ENCODE data around the gene RHOT2. TPM values are rescaled to one million over a fixed set of nuclear protein-coding genes. Genes with fewer than 3 reads are reported as not detected.

Gene RHOT2
- polyA plus RNA-seq, 1 donor = 105 TPM

DNA sequence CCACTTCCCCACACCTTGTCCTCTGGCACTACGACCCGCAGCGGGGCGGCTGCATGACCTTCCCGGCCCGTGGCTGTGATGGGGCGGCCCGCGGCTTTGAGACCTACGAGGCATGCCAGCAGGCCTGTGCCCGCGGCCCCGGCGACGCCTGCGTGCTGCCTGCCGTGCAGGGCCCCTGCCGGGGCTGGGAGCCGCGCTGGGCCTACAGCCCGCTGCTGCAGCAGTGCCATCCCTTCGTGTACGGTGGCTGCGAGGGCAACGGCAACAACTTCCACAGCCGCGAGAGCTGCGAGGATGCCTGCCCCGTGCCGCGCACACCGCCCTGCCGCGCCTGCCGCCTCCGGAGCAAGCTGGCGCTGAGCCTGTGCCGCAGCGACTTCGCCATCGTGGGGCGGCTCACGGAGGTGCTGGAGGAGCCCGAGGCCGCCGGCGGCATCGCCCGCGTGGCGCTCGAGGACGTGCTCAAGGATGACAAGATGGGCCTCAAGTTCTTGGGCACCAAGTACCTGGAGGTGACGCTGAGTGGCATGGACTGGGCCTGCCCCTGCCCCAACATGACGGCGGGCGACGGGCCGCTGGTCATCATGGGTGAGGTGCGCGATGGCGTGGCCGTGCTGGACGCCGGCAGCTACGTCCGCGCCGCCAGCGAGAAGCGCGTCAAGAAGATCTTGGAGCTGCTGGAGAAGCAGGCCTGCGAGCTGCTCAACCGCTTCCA, 34.4 kb upstream of the RHOT2 start:
- no CpG with 5 or more reads among the region's 74 CpGs for WGBS (ENCODE audit: insufficient coverage, low lambda C conversion rate)
- H3K9me3 ChIP-seq (ENCODE audit: control insufficient read depth, low read depth, low read length) = peaks cover 3% of the 10 kb centered on the region
- peaks cover 3% of the 10 kb centered on the region for H3K27me3 ChIP-seq (ENCODE audit: control insufficient read depth, insufficient read depth, low read length)
- peaks cover 30% of the 10 kb centered on the region for H3K4me1 ChIP-seq (ENCODE audit: control insufficient read depth, insufficient read depth, low read length)
- DNase-seq = no peak
- no peak overlapping the region for H3K4me3 ChIP-seq (ENCODE audit: low read length)
- H3K36me3 ChIP-seq (ENCODE audit: control insufficient read depth, insufficient read depth, low read length) = peaks cover 16% of the 10 kb centered on the region
- no peak overlapping the region for H3K27ac ChIP-seq (ENCODE audit: low read length)

DNA sequence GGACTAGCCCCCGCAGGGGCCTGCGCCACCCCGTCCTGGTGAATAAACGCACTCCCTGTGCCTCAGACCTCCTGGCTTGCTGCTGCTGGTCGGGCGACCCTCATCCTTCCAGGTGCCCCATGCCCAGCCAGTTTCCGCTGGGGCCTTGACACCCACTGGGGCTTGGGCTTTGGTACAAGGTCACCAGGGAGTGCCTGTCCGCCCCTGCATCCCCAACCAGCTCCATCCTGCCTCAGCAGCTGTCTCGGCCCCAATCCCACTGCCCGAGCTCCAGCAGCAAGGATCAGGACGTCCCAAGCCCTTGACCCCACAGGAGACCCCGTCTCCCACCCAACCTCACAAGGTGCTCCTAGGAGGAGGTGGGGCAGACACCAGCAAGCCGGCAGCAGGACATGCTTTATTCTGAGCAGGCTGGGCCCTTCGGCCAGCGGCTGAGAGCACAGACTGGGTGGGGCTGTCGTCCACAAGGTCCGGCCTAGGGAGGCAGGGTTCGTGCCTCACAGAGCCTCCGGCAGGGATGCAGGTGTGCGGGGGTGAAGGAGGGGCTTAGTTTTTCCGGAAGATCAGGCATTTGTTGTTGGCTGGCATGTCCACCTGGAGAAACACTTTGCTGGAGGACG, 33.8 kb upstream of the RHOT2 start:
- Histone ChIP-seq H3K27me3 (ENCODE audit: control insufficient read depth, insufficient read depth, low read length) (peaks cover 3% of the 10 kb centered on the region), H3K36me3 (ENCODE audit: control insufficient read depth, insufficient read depth, low read length) (peaks cover 11% of the 10 kb centered on the region), H3K9me3 (ENCODE audit: control insufficient read depth, low read depth, low read length) (peaks cover 3% of the 10 kb centered on the region), H3K4me3 (ENCODE audit: low read length) (no peak overlapping the region), H3K27ac (ENCODE audit: low read length) (no peak overlapping the region), H3K4me1 (ENCODE audit: control insufficient read depth, insufficient read depth, low read length) (peaks cover 30% of the 10 kb centered on the region)
- DNase-seq = no peak
- no CpG with 5 or more reads among the region's 22 CpGs for WGBS (ENCODE audit: insufficient coverage, low lambda C conversion rate)

DNA sequence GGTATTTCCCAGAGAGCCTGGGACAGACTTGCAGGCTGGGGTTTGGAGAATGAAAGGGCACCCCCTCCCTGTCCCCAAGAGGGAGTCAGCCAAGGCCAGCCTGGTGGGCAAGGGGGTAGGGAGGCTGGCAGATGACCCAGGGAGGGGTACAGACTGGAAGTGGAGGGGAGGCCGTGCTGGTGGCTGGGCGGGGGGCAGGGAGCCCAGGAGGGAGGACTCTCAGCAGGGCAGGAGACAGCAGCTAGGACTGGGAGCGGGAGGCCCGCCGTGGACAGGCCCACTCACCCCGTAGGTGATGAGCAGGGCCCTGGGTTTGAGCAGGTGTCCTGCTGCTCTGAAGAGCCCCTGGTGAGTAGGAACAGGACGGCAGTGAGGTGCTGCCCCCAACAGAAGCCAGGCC, 32.9 kb upstream of the RHOT2 start:
- H3K4me3 ChIP-seq (ENCODE audit: low read length) = peak overlapping the region; percentile 78

DNA sequence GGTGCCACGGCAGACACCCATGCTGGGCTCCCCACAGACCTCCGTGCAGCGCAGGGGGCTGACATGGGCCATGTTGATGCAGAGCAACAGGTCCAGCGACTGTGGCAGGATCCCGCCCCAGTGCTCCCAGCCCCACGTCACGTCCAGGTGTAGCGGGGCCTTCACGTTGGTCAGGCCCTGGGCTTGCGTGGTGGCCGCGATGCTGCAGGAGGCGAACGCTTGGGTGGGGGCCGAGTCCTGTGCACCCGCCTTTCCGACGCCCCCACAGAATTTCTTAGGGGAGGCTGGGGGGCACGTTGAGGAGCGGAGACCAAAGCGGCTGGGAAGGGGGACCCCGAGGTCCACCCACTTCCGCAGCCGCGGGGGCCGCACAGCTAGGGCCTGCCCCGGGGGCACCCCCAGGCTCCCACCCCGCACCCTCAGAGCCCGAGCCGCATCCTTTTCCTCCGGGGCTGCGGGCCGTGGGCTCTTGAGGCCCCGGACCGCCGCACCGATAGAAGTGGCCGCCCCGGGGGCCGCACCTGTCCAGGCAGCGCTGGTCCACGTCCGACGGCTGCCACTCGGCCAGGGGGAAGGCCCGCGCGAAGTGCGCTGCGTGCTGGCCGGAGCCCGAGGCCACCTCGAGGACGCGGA, 32.2 kb upstream of the RHOT2 start:
- Histone ChIP-seq H3K4me3 (ENCODE audit: low read length) (peak overlapping the region; percentile 78), H3K27me3 (ENCODE audit: control insufficient read depth, insufficient read depth, low read length) (peaks cover 3% of the 10 kb centered on the region), H3K9me3 (ENCODE audit: control insufficient read depth, low read depth, low read length) (peaks cover 3% of the 10 kb centered on the region), H3K4me1 (ENCODE audit: control insufficient read depth, insufficient read depth, low read length) (peaks cover 22% of the 10 kb centered on the region), H3K27ac (ENCODE audit: low read length) (peak overlapping the region; percentile 97), H3K36me3 (ENCODE audit: control insufficient read depth, insufficient read depth, low read length) (peaks cover 8% of the 10 kb centered on the region)
- no CpG with 5 or more reads among the region's 55 CpGs for WGBS (ENCODE audit: insufficient coverage, low lambda C conversion rate)
- DNase-seq = peak in 1 of 2 donors; percentile 17

More for the DNA sequence above, 32.9 kb upstream of the RHOT2 start:
- Histone ChIP-seq H3K27ac (ENCODE audit: low read length) (no peak overlapping the region), H3K36me3 (ENCODE audit: control insufficient read depth, insufficient read depth, low read length) (peaks cover 8% of the 10 kb centered on the region), H3K27me3 (ENCODE audit: control insufficient read depth, insufficient read depth, low read length) (peaks cover 3% of the 10 kb centered on the region), H3K9me3 (ENCODE audit: control insufficient read depth, low read depth, low read length) (peaks cover 3% of the 10 kb centered on the region), H3K4me1 (ENCODE audit: control insufficient read depth, insufficient read depth, low read length) (peaks cover 25% of the 10 kb centered on the region)
- no CpG with 5 or more reads among the region's 7 CpGs for WGBS (ENCODE audit: insufficient coverage, low lambda C conversion rate)
- DNase-seq = no peak

DNA sequence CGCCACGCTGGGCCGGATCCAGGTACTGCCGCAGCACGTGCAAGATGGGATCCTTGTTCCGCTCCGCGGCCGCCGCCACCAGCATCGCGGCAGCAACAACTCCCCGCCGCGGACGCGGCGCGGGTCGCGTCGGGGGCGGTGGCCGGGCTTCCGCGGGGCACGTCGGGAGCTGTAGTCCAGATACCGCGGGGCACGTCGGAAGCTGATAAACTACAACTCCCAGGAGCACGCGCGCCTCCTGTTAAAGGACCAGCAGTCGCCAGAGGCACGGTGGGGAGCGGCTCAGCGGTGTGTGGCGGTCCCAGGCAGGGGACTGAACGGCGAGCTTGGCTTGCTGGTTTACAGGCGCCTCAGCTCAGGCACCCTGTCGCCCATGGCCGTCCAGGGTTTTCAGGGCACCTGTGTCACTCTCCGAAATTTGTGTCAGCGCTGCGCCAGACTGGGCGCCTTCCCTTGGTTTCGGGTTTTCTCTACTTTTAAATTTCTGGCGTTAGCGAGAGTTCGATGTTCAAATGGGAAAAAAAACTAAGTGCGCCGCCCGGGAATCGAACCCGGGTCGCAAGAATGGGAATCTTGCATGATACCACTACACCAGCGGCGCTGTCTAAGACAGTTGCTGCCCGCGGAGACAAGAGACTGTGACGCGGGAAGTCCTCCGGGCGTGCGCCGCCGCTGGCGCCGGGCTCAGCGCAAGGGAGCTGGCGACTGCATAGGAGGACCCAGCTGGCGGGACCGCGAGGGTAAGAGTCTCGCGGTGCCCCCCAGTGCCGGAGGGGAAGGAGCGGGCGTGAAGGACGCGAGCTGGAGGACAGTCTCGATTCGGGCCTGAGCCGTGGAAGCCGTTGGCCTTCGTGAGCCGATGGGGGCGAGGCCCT, 31.5 kb upstream of the RHOT2 start, which contains the start of gene METTL26:
Gene METTL26, minus strand, starts transcription at position 100 of the 875 bp plus-strand sequence. Its CDS starts 15 bp downstream, at position 85.
- H3K4me3 ChIP-seq (ENCODE audit: low read length) = peak within 1 kb of the TSS; percentile 78
- H3K27me3 ChIP-seq (ENCODE audit: control insufficient read depth, insufficient read depth, low read length) = no peaks in the 10 kb centered on the region
- peaks cover 8% of the 10 kb centered on the region for H3K9me3 ChIP-seq (ENCODE audit: control insufficient read depth, low read depth, low read length)
- no CpG with 5 or more reads among the region's 91 CpGs for WGBS (ENCODE audit: insufficient coverage, low lambda C conversion rate)
- peak within 1 kb of the TSS; percentile 97 for H3K27ac ChIP-seq (ENCODE audit: low read length)
- H3K36me3 ChIP-seq (ENCODE audit: control insufficient read depth, insufficient read depth, low read length) = peaks cover 8% of the 10 kb centered on the region
- DNase-seq = peak; percentile 95 to 96
- H3K4me1 ChIP-seq (ENCODE audit: control insufficient read depth, insufficient read depth, low read length) = peaks cover 19% of the 10 kb centered on the region

DNA sequence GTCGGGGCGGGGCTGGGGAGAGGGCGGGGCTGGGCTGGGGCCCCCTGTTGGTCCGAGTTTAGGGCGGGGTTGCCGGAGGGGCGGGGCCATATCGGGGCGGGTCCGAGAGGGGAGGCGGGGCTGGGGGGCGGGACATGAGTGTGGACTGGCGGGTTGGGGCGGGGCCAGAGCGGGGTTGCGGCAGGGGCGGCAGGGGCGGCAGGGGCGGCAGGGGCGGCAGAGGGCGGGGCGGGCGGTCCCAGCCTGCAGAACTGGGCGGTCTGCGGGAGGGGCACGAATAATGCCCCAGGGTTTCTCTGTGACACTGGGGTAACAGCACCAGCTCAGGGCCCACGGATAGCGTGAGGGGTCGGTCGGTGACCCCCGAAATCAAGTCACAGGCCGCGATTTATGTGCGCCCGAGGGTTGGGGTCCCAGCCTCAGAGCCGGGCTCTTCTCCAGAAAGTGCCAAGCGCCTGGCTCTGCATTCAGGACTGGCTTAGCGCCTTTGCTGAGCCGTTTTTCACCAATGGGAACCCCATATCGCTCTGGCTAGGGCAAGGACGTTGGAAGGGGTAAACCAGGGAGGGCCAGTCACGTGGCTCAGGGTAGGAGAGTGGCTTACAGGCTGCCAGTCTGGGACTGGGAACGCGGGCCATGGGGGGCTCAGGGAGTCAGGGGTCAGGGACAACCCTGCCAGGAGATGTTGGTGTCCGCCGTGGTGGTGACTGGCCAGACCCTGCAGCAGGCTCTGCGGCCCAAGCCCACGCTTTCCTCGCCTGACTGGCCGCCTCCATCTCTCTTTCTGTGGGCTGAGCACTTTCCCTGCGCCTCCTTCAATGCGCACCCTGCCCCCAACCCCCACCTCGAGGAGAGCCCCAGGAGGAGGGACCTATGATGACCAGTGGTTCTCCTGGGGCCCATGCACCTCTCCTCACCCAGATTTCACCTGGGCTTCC, 30.6 kb upstream of the RHOT2 start:
- no peaks in the 10 kb centered on the region for H3K27me3 ChIP-seq (ENCODE audit: control insufficient read depth, insufficient read depth, low read length)
- H3K9me3 ChIP-seq (ENCODE audit: control insufficient read depth, low read depth, low read length) = peaks cover 7% of the 10 kb centered on the region
- H3K4me3 ChIP-seq (ENCODE audit: low read length) = peak overlapping the region; percentile 78
- H3K36me3 ChIP-seq (ENCODE audit: control insufficient read depth, insufficient read depth, low read length) = peaks cover 8% of the 10 kb centered on the region
- H3K27ac ChIP-seq (ENCODE audit: low read length) = peak overlapping the region; percentile 97
- DNase-seq = peak in 1 of 2 donors; percentile 40
- H3K4me1 ChIP-seq (ENCODE audit: control insufficient read depth, insufficient read depth, low read length) = peaks cover 19% of the 10 kb centered on the region
- no CpG with 5 or more reads among the region's 53 CpGs for WGBS (ENCODE audit: insufficient coverage, low lambda C conversion rate)

DNA sequence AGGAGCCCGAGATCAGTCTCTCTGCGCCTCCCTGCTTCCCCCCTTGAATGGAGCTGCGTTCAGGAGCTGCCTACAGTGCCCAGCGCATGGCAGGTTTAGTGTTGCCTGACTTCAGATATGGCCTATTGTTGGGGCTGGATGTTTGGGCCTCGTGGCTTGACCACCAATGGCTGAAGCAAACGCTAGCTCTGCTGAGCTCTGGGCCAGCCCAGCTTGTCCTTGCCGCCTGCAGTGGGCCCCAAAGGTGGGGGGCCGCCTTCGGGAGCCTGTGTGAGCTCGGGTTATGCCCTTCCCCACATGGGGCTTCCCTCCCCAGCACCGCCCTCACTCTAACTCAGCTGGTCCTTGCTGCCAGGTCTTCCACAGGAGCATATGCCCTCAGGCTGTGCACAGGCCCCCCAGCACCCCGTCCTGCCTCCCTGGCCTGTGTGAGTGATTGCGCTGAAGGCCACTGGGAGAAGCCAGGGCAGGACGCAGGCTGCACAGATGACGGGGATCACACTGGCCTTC, 29.8 kb upstream of the RHOT2 start:
- no peak for DNase-seq
- peaks cover 26% of the 10 kb centered on the region for H3K4me1 ChIP-seq (ENCODE audit: control insufficient read depth, insufficient read depth, low read length)
- no peaks in the 10 kb centered on the region for H3K27me3 ChIP-seq (ENCODE audit: control insufficient read depth, insufficient read depth, low read length)
- peaks cover 5% of the 10 kb centered on the region for H3K9me3 ChIP-seq (ENCODE audit: control insufficient read depth, low read depth, low read length)
- no CpG with 5 or more reads among the region's 15 CpGs for WGBS (ENCODE audit: insufficient coverage, low lambda C conversion rate)
- H3K36me3 ChIP-seq (ENCODE audit: control insufficient read depth, insufficient read depth, low read length) = peaks cover 8% of the 10 kb centered on the region
- no peak overlapping the region for H3K27ac ChIP-seq (ENCODE audit: low read length)
- no peak overlapping the region for H3K4me3 ChIP-seq (ENCODE audit: low read length)

DNA sequence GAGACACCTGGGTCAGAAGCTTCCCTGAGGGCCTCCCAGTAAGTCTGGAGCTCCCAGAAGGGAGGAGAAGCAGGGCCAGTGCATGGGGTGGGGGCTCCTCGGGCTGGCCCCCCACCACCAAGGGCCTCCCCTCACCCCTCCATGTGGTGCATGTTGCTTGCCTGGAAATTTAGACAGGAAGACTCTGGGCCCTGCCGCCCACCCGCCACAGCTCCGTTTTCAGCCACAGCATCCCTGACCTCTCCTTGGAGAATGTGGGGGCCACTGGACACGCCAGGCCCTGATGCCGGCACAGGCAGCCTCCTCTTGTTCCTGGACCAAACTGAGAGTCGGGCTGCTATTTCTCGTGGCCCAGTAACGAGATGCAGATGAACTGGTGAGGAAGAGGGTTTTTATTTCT, 29.1 kb upstream of the RHOT2 start:
- peaks cover 6% of the 10 kb centered on the region for H3K36me3 ChIP-seq (ENCODE audit: control insufficient read depth, insufficient read depth, low read length)
- peaks cover 5% of the 10 kb centered on the region for H3K9me3 ChIP-seq (ENCODE audit: control insufficient read depth, low read depth, low read length)
- no peak overlapping the region for H3K27ac ChIP-seq (ENCODE audit: low read length)
- no CpG with 5 or more reads among the region's 9 CpGs for WGBS (ENCODE audit: insufficient coverage, low lambda C conversion rate)
- H3K4me1 ChIP-seq (ENCODE audit: control insufficient read depth, insufficient read depth, low read length) = peaks cover 29% of the 10 kb centered on the region
- no peak for DNase-seq
- H3K4me3 ChIP-seq (ENCODE audit: low read length) = no peak overlapping the region
- H3K27me3 ChIP-seq (ENCODE audit: control insufficient read depth, insufficient read depth, low read length) = no peaks in the 10 kb centered on the region

DNA sequence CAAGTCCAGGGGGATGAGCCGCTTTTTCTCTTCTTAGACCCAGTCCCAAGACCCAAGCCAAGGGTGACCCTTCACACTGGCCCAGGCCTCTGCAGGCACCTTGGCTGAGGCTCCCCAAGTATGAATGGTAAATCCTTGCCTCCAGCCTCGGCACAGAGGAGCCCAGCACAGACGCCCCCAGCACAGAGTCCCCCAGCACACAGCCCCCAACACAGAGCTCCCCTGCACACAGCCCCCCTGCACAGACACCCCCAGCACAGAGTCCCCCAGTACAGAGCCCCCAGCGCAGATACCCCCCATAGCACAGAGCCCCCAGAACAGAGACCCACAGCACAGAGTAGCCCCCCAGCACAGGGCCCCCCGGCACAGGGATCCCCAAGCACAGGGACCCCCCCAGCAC, 27.3 kb upstream of the RHOT2 start:
- Histone ChIP-seq H3K9me3 (ENCODE audit: control insufficient read depth, low read depth, low read length) (peaks cover 5% of the 10 kb centered on the region), H3K4me3 (ENCODE audit: low read length) (peak overlapping the region; percentile 81), H3K27ac (ENCODE audit: low read length) (no peak overlapping the region), H3K4me1 (ENCODE audit: control insufficient read depth, insufficient read depth, low read length) (peaks cover 36% of the 10 kb centered on the region), H3K27me3 (ENCODE audit: control insufficient read depth, insufficient read depth, low read length) (no peaks in the 10 kb centered on the region), H3K36me3 (ENCODE audit: control insufficient read depth, insufficient read depth, low read length) (peaks cover 2% of the 10 kb centered on the region)
- no CpG with 5 or more reads among the region's 5 CpGs for WGBS (ENCODE audit: insufficient coverage, low lambda C conversion rate)
- no peak for DNase-seq
